Choroid plexus epithelial cell (primary cell): Measurements from ENCODE around the gene CLTCL1.
"Not testable (repeated sequence)": the region's sequence is repeated elsewhere in the genome, so short reads cannot be mapped to it uniquely, and the experiment has no call there.

Experiments
- DNase-seq: peaks from one replicate; pipeline ENCODE4 v3.0.0-alpha.2; 2010; ENCODE audit warnings: low read depth
- H3K4me3 ChIP-seq: 2 replicates; pipeline ENCODE4 v1.5.1; 2011; ENCODE audit warnings: low read depth, mild to moderate bottlenecking, control low read depth, low read length, moderate library complexity
- TF ChIP-seq, protein P1 (sequence below): conservative IDR thresholded peaks from 2 replicates; pipeline ENCODE4 v1.5.1; 2011; ENCODE audit warnings: low read depth, mild to moderate bottlenecking, control low read depth, inconsistent platforms, low read length, moderate library complexity

CLTCL1 gene

GRCh38 chr22:19289475-19290161, 1.9 kb downstream of the CLTCL1 start:
- no peak overlapping the region for H3K4me3 ChIP-seq
- peak; percentile 90 for DNase-seq
- TF ChIP-seq, protein P1, sequence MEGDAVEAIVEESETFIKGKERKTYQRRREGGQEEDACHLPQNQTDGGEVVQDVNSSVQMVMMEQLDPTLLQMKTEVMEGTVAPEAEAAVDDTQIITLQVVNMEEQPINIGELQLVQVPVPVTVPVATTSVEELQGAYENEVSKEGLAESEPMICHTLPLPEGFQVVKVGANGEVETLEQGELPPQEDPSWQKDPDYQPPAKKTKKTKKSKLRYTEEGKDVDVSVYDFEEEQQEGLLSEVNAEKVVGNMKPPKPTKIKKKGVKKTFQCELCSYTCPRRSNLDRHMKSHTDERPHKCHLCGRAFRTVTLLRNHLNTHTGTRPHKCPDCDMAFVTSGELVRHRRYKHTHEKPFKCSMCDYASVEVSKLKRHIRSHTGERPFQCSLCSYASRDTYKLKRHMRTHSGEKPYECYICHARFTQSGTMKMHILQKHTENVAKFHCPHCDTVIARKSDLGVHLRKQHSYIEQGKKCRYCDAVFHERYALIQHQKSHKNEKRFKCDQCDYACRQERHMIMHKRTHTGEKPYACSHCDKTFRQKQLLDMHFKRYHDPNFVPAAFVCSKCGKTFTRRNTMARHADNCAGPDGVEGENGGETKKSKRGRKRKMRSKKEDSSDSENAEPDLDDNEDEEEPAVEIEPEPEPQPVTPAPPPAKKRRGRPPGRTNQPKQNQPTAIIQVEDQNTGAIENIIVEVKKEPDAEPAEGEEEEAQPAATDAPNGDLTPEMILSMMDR: no peak

DNA sequence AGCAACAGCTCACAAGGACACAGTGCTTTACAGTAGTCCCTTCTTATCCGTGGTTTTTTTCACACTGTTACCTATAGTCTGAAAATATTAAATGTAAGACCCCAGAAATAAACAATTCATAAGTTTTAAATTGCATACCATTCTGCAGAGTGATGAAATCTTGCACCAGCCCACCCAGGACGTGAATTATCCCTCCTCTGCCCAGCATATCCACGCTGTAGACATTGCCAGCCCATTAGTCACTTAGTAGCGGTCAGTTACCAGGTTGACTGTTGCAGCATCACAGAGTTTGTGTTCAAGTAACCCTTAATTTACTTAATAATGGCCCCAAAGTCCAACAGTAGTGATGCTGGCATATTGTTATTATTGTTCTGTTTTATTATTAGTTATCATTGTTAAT, 3.6 kb downstream of the CLTCL1 start:
- no peak overlapping the region for H3K4me3 ChIP-seq
- DNase-seq: peak; percentile 90
- TF ChIP-seq, protein P1: no peak

DNA sequence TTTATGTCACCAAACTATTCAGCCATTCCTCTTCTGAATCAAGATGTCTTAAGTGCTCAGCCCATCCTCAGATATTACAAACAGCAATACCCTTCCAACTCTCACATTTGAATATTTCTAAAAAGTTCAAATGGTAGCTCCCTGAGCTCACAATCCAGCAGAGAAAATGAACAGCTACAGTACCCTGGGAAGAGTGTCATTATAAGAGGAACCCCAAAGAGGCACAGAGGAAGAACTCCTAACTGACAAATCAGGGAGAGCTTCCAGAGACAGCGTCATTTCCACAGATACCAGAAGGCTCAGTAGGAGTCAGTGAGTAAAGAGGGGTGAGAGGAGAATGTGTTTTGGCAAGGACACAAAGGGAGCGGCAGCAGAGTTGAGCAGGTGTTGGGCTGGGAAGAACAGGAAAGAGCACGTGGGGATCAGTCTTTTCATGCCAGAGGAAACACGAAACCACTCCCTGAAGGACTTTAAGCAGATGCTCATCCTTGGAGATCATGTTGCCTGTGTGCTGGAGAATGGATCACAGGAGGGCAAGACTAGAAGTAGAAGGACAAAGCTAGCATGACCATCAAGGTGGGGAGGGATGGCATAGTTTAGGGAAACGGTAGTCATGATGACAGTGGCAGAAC, 4.3 kb downstream of the CLTCL1 start:
- peak; percentile 76 for DNase-seq
- TF ChIP-seq, protein P1: no peak
- H3K4me3 ChIP-seq: no peak overlapping the region

DNA sequence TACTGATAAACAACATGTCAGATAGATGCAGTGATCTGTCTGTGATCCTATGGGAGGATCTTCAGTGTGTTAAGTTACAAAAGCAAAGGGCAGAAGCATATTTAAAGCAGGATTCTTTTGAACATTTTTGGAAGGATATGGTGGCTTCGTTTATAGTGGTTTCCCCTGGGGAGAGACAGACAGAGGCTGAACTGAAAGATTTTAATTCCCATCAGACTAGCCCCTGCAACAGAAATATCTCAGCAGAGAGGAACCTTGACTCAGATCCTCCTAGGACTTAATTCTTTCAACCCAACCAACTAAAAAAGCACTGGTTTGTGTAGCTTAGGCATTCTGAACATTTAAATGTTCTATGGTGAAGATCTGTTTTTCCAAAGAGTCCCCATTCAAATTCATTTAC, 5.7 kb downstream of the CLTCL1 start:
- H3K4me3 ChIP-seq: no peak overlapping the region
- no peak for DNase-seq
- TF ChIP-seq, protein P1: no peak

DNA sequence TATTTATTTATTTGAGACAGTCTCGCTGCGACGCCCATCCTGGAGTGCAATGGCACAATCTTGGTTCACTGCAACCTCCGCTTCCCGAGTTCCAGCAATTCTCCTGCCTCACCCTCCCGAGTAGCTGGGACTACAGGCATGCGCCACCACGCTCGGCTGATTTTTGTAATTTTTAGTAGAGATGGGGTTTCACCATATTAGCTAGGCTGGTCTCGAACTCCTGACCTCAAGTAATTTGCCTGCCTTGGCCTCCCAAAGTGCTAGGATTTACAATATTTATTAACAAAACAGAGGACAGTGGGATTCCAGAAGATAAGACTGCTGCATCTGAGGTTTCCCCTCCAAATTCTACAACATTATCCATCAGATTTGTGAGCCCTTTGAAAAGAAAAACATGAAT, 12.4 kb downstream of the CLTCL1 start:
- not testable (repeated sequence) for H3K4me3 ChIP-seq, DNase-seq

- no peak for DNase-seq
- TF ChIP-seq, protein P1: no peak
- no peak overlapping the region for H3K4me3 ChIP-seq
Observed at GRCh38 chr22:19277785-19278184, 13.7 kb downstream of the CLTCL1 start.

- TF ChIP-seq, protein P1: no peak
- no peak overlapping the region for H3K4me3 ChIP-seq
- DNase-seq: peak; percentile 61
Observed at GRCh38 chr22:19275919-19276600, 15.5 kb downstream of the CLTCL1 start.
